Measurements from ENCODE around the gene PRPF6. TPM values are rescaled to one million over a fixed set of nuclear protein-coding genes. Genes with fewer than 3 reads are reported as not detected.

Gene PRPF6
- total RNA-seq, 4 donors from 2014 or later, result 34.1 to 57.4 (median 45.8) TPM

DNA sequence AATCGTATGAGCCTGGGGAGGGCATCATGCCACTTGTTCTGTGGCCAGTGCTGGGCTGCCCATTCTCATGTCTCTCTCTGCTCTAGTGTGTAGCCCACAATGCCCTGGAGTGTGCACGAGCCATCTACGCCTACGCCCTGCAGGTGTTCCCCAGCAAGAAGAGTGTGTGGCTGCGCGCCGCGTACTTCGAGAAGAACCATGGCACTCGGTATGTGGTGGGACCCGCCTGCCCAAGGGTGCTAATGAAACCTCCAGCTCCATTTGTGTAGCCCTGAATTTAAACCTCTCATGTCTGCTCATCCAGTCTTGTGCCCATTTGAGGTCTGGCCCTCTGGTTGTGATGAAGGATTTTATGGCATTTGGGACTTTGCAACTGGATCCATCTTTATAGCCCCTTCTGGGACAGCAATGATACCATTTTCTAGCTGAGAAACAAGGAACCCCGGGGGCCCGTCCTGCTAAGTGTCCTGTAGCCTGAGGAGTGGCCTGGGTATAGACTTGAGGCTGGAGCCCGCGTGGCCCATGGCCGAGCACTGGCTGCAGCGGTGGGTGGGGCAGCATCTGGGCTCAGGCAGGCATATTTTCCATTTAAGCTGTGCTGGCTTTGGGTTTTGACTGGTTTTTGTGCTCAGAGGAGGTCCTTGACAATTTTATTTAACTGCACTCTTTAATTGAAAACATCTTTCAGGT lies 41.9 kb downstream of the PRPF6 start:
- Histone ChIP-seq H3K36me3 (peaks cover 32 to 100% (median 62%) of the 10 kb centered on the region in 3 donors), H3K27ac (no peak overlapping the region), H3K27me3 (no peaks in the 10 kb centered on the region), H3K9me3 (no peaks in the 10 kb centered on the region), H3K4me3 (no peak overlapping the region), H3K4me1 (no peaks in the 10 kb centered on the region)
- no peak for DNase-seq
- intact Hi-C loops (cut with DNase I), result no loop called here
- TF ChIP-seq, protein P1, sequence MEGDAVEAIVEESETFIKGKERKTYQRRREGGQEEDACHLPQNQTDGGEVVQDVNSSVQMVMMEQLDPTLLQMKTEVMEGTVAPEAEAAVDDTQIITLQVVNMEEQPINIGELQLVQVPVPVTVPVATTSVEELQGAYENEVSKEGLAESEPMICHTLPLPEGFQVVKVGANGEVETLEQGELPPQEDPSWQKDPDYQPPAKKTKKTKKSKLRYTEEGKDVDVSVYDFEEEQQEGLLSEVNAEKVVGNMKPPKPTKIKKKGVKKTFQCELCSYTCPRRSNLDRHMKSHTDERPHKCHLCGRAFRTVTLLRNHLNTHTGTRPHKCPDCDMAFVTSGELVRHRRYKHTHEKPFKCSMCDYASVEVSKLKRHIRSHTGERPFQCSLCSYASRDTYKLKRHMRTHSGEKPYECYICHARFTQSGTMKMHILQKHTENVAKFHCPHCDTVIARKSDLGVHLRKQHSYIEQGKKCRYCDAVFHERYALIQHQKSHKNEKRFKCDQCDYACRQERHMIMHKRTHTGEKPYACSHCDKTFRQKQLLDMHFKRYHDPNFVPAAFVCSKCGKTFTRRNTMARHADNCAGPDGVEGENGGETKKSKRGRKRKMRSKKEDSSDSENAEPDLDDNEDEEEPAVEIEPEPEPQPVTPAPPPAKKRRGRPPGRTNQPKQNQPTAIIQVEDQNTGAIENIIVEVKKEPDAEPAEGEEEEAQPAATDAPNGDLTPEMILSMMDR (IDR thresholded peaks at IDR 0.05), result no peak
- TF ChIP-seq POLR2A (IDR thresholded peaks at IDR 0.05), result no peak
- WGBS, 2 donors, result 90 to 95% methylated on average over 5 to 17 of the region's 17 CpGs

DNA sequence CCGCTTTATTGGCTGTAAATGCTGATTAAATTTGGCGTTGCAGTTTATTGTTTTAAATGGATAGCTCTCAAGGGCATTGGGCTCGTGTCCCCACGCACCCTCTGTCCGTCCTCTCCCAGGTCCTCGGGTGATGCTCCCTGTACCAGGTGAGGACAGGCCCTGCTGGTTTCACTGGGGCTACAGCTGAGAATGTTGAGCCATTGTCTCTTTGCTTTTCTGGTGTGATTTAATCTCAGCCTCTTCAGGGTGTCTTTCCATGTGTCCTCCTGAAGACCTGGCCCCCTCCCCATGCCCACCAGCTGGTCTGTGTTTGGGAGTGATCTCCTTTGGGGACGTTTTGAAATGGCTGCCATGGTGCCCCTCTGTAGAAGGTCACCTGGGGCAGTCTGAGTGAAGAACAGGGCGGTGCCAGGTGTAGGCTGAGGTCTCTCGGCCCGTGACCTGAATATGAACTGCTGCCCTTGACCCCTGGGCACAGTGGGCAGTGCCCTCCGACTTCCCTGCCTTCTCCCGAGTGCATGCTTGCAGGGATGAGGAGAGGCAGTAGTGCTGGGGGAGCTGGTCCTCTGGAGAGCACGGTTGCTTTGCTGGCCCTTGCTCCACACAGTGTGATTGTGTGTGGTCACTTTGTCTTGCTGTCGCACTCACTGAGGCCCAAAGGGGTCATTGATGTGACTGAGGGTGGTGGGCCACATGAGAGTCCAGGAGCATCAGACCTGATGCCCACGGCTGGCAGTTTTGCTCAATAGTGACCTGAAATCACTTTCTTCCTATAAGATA lies 42.6 kb downstream of the PRPF6 start:
- Histone ChIP-seq H3K9me3 (no peaks in the 10 kb centered on the region), H3K4me1 (no peaks in the 10 kb centered on the region), H3K36me3 (peaks cover 36 to 100% (median 62%) of the 10 kb centered on the region in 3 donors), H3K4me3 (no peak overlapping the region), H3K27ac (no peak overlapping the region), H3K27me3 (no peaks in the 10 kb centered on the region)
- intact Hi-C loops (cut with DNase I), result no loop called here
- DNase-seq, result no peak
- TF ChIP-seq POLR2A (IDR thresholded peaks at IDR 0.05), result no peak
- TF ChIP-seq, protein P1 (IDR thresholded peaks at IDR 0.05), result no peak
- whole genome bisulfite sequencing, 2 donors, result 89 to 92% methylated on average over 12 to 13 of the region's 15 CpGs

DNA sequence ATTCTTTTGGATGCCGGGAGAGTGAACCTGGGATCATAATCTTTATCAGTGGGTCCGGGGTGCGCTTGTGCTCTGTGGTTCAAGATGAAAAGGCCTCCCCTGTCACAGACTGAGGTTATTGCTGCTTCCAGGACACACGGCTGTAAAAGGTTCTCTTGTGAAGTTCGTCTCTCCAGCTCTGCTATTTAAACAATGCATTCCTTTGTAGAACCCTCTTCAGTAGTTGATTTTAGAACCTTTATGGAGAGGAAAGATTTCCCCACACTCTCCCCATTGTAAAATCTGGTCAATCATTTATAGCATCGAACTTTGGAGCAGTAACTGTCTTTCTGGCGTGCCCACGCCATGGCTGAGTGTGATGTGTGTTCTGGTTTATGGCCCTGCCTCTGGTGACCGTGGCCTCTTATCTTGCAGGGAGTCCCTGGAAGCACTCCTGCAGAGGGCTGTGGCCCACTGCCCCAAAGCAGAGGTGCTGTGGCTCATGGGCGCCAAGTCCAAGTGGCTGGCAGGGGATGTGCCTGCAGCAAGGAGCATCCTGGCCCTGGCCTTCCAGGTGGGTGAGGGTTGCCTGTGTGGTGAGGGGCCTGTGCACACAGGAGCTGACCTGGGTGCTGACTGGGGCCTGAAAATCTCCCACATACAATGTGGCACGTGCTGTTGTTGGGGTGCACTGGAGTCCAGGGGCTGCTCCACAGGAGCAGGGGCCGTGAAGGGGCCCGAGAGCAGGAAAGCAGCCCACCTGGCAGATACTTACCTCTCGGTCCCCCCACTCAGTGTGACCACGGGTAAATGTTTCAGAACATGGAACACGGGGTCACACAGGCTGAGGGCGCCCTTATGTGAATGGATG lies 43.4 kb downstream of the PRPF6 start:
- Histone ChIP-seq H3K27me3 (no peaks in the 10 kb centered on the region), H3K36me3 (peaks cover 38 to 100% (median 64%) of the 10 kb centered on the region in 3 donors), H3K27ac (no peak overlapping the region), H3K4me3 (no peak overlapping the region), H3K9me3 (no peaks in the 10 kb centered on the region), H3K4me1 (no peaks in the 10 kb centered on the region)
- DNase-seq, result no peak
- TF ChIP-seq POLR2A (IDR thresholded peaks at IDR 0.05), result no peak
- TF ChIP-seq, protein P1 (IDR thresholded peaks at IDR 0.05), result no peak
- WGBS, 2 donors, result 93 to 95% methylated on average over 6 to 15 of the region's 17 CpGs
- intact Hi-C loops (cut with DNase I), result no loop called here

DNA sequence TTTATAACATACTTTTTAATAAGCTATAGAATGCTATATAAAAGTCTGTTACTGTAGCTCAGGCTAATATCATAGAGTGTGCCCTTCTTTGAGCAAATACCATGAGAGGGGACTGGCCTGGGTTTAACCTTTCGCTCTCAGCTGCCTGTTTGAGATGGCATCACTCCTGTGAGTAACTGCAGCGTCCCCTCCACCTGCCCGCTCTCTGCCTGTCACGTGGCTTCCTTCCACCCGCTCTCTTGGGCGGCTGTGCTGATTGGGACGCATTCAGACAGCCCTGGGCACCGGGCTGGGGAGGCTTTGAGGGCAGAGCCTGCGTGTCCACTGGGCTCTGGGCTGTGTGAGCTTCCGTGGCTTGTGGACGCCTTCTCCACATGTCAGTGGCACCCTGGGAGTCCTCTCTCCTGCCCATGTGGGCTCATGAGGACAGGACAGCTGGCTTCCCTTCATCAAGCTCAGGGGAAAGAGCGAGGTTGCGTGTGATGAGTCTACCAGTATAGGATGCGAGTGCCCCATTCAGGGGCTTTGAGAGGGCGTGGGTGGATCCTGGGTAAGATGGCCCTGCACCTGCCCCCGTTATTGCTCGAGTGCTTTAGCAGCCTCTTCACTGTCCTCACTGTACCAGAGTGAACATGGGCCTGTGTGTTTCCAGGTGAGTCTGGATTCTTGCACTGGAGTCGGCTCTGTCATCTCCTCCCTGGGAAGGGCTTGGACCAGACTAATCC lies 44.3 kb downstream of the PRPF6 start:
- H3K4me1 ChIP-seq, result no peaks in the 10 kb centered on the region
- no peak overlapping the region for H3K27ac ChIP-seq
- no peak for DNase-seq
- peaks cover 41 to 100% (median 73%) of the 10 kb centered on the region in 3 donors for H3K36me3 ChIP-seq
- H3K27me3 ChIP-seq, result no peaks in the 10 kb centered on the region
- intact Hi-C loops (cut with DNase I), result no loop called here
- no peak overlapping the region for H3K4me3 ChIP-seq
- 94 to 95% methylated on average over 7 of the region's 18 CpGs for WGBS, 2 donors
- no peak for TF ChIP-seq POLR2A (IDR thresholded peaks at IDR 0.05)
- TF ChIP-seq, protein P1 (IDR thresholded peaks at IDR 0.05), result no peak
- no peaks in the 10 kb centered on the region for H3K9me3 ChIP-seq

Measured in esophagus squamous epithelium (tissue), 5 donors.